ENCODE data around the gene ADGRG6.
"Not testable (repeated sequence)": the region's sequence is repeated elsewhere in the genome, so short reads cannot be mapped to it uniquely, and the experiment has no call there.

ADGRG6 gene

DNA sequence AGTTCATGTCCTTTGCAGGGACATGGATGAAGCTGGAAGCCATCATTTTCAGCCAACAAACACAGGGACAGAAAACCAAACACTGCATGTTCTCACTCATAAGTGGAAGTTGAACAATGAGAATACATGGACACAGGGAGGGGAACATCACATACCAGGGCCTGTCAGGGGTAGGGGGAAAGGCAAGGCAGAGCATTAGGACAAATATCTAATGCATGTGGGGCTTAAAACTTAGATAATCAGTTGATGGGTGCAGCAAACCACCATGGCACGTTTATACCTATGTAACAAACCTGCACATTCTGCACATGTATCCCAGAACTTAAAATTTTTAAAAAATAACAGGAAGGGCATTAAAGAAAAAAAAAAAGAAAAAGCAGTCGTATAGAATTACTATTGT is 153.0 kb downstream of the ADGRG6 start:
- H3K36me3 ChIP-seq (ENCODE audit: insufficient read depth, low read length); H3K4me1 ChIP-seq (ENCODE audit: control insufficient read depth, insufficient read depth, low read length); H3K9me3 ChIP-seq (replicated peaks; ENCODE audit: low read length); H3K27me3 ChIP-seq (ENCODE audit: control insufficient read depth, insufficient read depth, low read length); H3K4me3 ChIP-seq (ENCODE audit: low read length); H3K9ac ChIP-seq (ENCODE audit: low read depth, low read length); H3K4me2 ChIP-seq (ENCODE audit: low read length): not testable (repeated sequence)

DNA sequence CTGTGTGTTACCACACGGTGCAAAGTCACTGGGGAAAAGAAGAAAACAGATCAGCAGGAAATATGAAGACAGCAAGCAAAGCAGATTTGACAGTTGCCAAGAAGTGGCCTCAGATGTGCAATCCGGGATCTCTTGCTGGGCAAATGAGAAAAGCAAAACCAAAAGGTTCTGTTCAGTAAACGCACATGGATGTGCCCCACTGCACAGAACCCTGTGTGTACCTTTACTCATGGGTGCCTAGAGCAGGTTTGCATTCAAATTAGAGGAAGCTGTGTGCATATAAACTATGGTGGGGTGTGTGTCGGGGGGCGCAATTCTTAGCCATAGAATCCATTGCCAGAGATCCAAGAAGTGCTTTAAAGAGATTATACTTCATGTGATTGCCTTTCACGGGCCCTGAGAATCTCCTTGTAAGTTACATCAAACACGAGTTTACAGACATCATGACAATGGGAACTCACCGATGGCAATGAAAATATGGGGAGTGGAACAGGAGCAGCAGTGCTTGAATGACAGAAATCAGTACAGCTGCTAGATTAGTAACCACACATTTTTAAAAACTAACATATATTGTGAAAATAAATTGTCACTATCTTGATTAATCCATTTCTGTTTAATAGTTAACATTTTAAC is 154.3 kb downstream of the ADGRG6 start:
- no peaks in the 10 kb centered on the region for H3K27me3 ChIP-seq (ENCODE audit: control insufficient read depth, insufficient read depth, low read length)
- no peaks in the 10 kb centered on the region for H3K9me3 ChIP-seq (replicated peaks; ENCODE audit: low read length)
- H3K36me3 ChIP-seq (ENCODE audit: insufficient read depth, low read length) = no peaks in the 10 kb centered on the region
- H3K9ac ChIP-seq (ENCODE audit: low read depth, low read length) = no peak overlapping the region
- H3K4me3 ChIP-seq (ENCODE audit: low read length) = no peak overlapping the region
- H3K4me1 ChIP-seq (ENCODE audit: control insufficient read depth, insufficient read depth, low read length) = no peaks in the 10 kb centered on the region
- no peak overlapping the region for H3K4me2 ChIP-seq (ENCODE audit: low read length)

DNA sequence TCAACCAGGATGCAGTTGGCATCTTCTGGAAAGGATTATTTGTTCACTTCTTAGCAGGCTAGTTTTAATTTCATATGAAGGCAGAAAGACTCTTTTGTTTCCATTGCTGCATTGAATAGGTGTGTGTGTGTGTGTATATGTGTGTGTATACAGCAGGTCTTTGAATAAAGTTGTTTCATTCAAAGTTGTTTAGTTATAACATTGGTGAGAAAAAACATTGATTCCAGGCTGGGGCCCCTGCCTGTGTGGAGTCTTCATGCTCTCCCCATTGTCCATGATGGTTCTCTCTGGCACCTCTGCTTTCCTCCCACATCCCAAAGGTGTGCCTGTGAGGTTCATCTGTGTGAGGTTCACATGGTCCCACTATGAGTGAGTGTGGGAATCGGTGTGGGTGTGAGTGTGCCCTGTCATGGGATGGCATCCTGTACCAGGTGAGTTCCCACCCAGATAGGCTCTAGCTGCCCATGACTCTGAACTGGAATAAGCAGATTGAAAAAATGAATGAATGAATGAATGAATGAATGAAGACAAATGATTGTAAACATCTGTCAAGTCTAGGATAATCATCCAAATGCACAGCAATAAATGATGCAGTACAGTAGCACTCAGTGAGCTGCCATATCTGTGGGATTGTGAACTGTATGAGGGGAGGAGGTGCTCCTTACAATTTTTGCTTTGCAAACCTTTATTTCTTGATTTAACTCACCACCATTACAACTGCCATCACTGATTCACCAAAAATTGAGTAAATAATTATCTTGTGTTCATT is 156.0 kb downstream of the ADGRG6 start:
- Histone ChIP-seq H3K27me3 (ENCODE audit: control insufficient read depth, insufficient read depth, low read length) (no peaks in the 10 kb centered on the region), H3K4me2 (ENCODE audit: low read length) (no peak overlapping the region), H3K9me3 (replicated peaks; ENCODE audit: low read length) (no peaks in the 10 kb centered on the region), H3K4me3 (ENCODE audit: low read length) (no peak overlapping the region), H3K4me1 (ENCODE audit: control insufficient read depth, insufficient read depth, low read length) (no peaks in the 10 kb centered on the region), H3K9ac (ENCODE audit: low read depth, low read length) (no peak overlapping the region), H3K36me3 (ENCODE audit: insufficient read depth, low read length) (no peaks in the 10 kb centered on the region)

GRCh38 chr6:142458836-142459235 is 157.0 kb downstream of the ADGRG6 start:
- Histone ChIP-seq H3K9ac (ENCODE audit: low read depth, low read length) (no peak overlapping the region), H3K4me1 (ENCODE audit: control insufficient read depth, insufficient read depth, low read length) (no peaks in the 10 kb centered on the region), H3K4me2 (ENCODE audit: low read length) (no peak overlapping the region), H3K4me3 (ENCODE audit: low read length) (no peak overlapping the region), H3K27me3 (ENCODE audit: control insufficient read depth, insufficient read depth, low read length) (no peaks in the 10 kb centered on the region), H3K36me3 (ENCODE audit: insufficient read depth, low read length) (no peaks in the 10 kb centered on the region), H3K9me3 (replicated peaks; ENCODE audit: low read length) (no peaks in the 10 kb centered on the region)

DNA sequence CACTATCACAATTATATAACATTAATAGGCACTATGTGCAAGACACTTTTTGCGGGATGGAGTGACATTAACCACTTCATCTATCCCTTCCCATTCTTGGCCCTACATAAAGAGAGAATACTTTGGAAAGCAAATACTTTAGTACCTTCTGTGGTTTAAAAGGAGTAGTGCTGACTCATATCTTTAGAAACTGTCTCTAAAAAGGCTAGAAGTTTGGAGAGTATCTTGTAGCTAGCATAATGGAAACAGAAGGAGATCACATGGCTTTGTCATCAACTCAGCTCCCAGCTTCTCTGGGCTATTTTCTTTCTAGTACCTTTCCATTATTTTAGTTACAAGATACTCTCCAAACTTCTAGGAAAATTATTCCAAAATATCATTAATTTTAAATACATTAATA is 157.5 kb downstream of the ADGRG6 start:
- Histone ChIP-seq H3K36me3 (ENCODE audit: insufficient read depth, low read length) (no peaks in the 10 kb centered on the region), H3K4me2 (ENCODE audit: low read length) (no peak overlapping the region), H3K4me3 (ENCODE audit: low read length) (no peak overlapping the region), H3K9ac (ENCODE audit: low read depth, low read length) (no peak overlapping the region), H3K27me3 (ENCODE audit: control insufficient read depth, insufficient read depth, low read length) (no peaks in the 10 kb centered on the region), H3K9me3 (replicated peaks; ENCODE audit: low read length) (no peaks in the 10 kb centered on the region), H3K4me1 (ENCODE audit: control insufficient read depth, insufficient read depth, low read length) (no peaks in the 10 kb centered on the region)

- Histone ChIP-seq H3K4me3 (ENCODE audit: low read length) (no peak overlapping the region), H3K36me3 (ENCODE audit: insufficient read depth, low read length) (no peaks in the 10 kb centered on the region), H3K4me1 (ENCODE audit: control insufficient read depth, insufficient read depth, low read length) (no peaks in the 10 kb centered on the region), H3K27me3 (ENCODE audit: control insufficient read depth, insufficient read depth, low read length) (no peaks in the 10 kb centered on the region), H3K9me3 (replicated peaks; ENCODE audit: low read length) (no peaks in the 10 kb centered on the region), H3K4me2 (ENCODE audit: low read length) (no peak overlapping the region), H3K9ac (ENCODE audit: low read depth, low read length) (no peak overlapping the region)
Measured at GRCh38 chr6:142462260-142462659, 160.5 kb downstream of the ADGRG6 start.

DNA sequence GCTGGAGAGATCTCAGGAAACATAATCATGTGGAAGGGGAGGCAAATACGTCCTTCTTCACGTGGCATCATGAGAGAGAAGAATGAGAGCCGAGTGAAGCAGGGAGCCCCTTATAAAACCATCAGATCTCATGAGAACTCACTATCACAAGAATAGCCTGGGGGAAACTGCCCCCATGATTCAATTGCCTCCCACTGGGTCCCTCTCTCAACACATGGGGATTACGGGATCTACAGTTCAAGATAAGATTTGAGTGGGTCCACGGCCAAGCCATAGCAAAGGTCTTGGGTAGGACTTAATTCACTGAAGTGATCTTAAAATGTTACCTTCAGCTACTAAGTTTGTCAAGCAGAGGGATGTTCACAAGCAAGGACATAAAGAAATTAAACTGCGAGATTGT is 162.2 kb downstream of the ADGRG6 start:
- H3K4me1 ChIP-seq (ENCODE audit: control insufficient read depth, insufficient read depth, low read length) = no peaks in the 10 kb centered on the region
- no peak overlapping the region for H3K4me3 ChIP-seq (ENCODE audit: low read length)
- H3K36me3 ChIP-seq (ENCODE audit: insufficient read depth, low read length) = no peaks in the 10 kb centered on the region
- H3K9ac ChIP-seq (ENCODE audit: low read depth, low read length) = no peak overlapping the region
- H3K27me3 ChIP-seq (ENCODE audit: control insufficient read depth, insufficient read depth, low read length) = no peaks in the 10 kb centered on the region
- no peak overlapping the region for H3K4me2 ChIP-seq (ENCODE audit: low read length)
- no peaks in the 10 kb centered on the region for H3K9me3 ChIP-seq (replicated peaks; ENCODE audit: low read length)

GRCh38 chr6:142469220-142469619 is 167.4 kb downstream of the ADGRG6 start:
- Histone ChIP-seq H3K9me3 (replicated peaks; ENCODE audit: low read length) (no peaks in the 10 kb centered on the region), H3K4me3 (ENCODE audit: low read length) (no peak overlapping the region), H3K4me1 (ENCODE audit: control insufficient read depth, insufficient read depth, low read length) (no peaks in the 10 kb centered on the region), H3K9ac (ENCODE audit: low read depth, low read length) (no peak overlapping the region), H3K27me3 (ENCODE audit: control insufficient read depth, insufficient read depth, low read length) (no peaks in the 10 kb centered on the region), H3K4me2 (ENCODE audit: low read length) (no peak overlapping the region), H3K36me3 (ENCODE audit: insufficient read depth, low read length) (no peaks in the 10 kb centered on the region)

- Histone ChIP-seq H3K36me3 (ENCODE audit: insufficient read depth, low read length) (no peaks in the 10 kb centered on the region), H3K9ac (ENCODE audit: low read depth, low read length) (no peak overlapping the region), H3K27me3 (ENCODE audit: control insufficient read depth, insufficient read depth, low read length) (no peaks in the 10 kb centered on the region), H3K9me3 (replicated peaks; ENCODE audit: low read length) (no peaks in the 10 kb centered on the region), H3K4me3 (ENCODE audit: low read length) (no peak overlapping the region), H3K4me2 (ENCODE audit: low read length) (no peak overlapping the region), H3K4me1 (ENCODE audit: control insufficient read depth, insufficient read depth, low read length) (no peaks in the 10 kb centered on the region)
Measured at GRCh38 chr6:142470421-142470820, 168.6 kb downstream of the ADGRG6 start.

- Histone ChIP-seq H3K4me3 (ENCODE audit: low read length) (no peak overlapping the region), H3K27me3 (ENCODE audit: control insufficient read depth, insufficient read depth, low read length) (no peaks in the 10 kb centered on the region), H3K9ac (ENCODE audit: low read depth, low read length) (peak overlapping the region; percentile 36), H3K9me3 (replicated peaks; ENCODE audit: low read length) (no peaks in the 10 kb centered on the region), H3K4me1 (ENCODE audit: control insufficient read depth, insufficient read depth, low read length) (no peaks in the 10 kb centered on the region), H3K4me2 (ENCODE audit: low read length) (peak overlapping the region; percentile 42), H3K36me3 (ENCODE audit: insufficient read depth, low read length) (no peaks in the 10 kb centered on the region)
Measured at GRCh38 chr6:142474531-142475289, 172.9 kb downstream of the ADGRG6 start.

- H3K9ac ChIP-seq (ENCODE audit: low read depth, low read length) = no peak overlapping the region
- H3K9me3 ChIP-seq (replicated peaks; ENCODE audit: low read length) = no peaks in the 10 kb centered on the region
- no peaks in the 10 kb centered on the region for H3K36me3 ChIP-seq (ENCODE audit: insufficient read depth, low read length)
- no peaks in the 10 kb centered on the region for H3K4me1 ChIP-seq (ENCODE audit: control insufficient read depth, insufficient read depth, low read length)
- no peak overlapping the region for H3K4me3 ChIP-seq (ENCODE audit: low read length)
- H3K4me2 ChIP-seq (ENCODE audit: low read length) = no peak overlapping the region
- no peaks in the 10 kb centered on the region for H3K27me3 ChIP-seq (ENCODE audit: control insufficient read depth, insufficient read depth, low read length)
Measured at GRCh38 chr6:142476452-142476851, 174.6 kb downstream of the ADGRG6 start.

All from skeletal muscle satellite cell (primary cell).